Prostate gland (tissue), 2 donors: ENCODE measurements around the gene NMNAT2.

ENCODE experiments used
- POLR2A ChIP-seq: fragments of 450-650 bp; IDR thresholded peaks from one replicate; pipeline ENCODE4 v1.6.1; 2016; ENCODE audit warnings: antibody characterized with exemption, mild to moderate bottlenecking
- POLR2AphosphoS5 ChIP-seq: sonication (generic); formaldehyde crosslinking; IDR thresholded peaks from one replicate; pipeline ENCODE4 v1.6.1; 2017; ENCODE audit warnings: antibody characterized with exemption
- TF ChIP-seq, protein P1 (sequence below), 4 experiments: fragments of 200-600 bp in 2 of 4; fragments of 450-650 bp in 2 of 4; sonication (generic) in 2 of 4; IDR thresholded peaks; 1 replicate in 3 of 4; 2 replicates in 1 of 4; pipeline ENCODE4 v1.5.1; 2016 to 2019; ENCODE audit warnings: antibody characterized with exemption in 4 of 4, mild to moderate bottlenecking in 2 of 4, moderate library complexity in 2 of 4

DNA sequence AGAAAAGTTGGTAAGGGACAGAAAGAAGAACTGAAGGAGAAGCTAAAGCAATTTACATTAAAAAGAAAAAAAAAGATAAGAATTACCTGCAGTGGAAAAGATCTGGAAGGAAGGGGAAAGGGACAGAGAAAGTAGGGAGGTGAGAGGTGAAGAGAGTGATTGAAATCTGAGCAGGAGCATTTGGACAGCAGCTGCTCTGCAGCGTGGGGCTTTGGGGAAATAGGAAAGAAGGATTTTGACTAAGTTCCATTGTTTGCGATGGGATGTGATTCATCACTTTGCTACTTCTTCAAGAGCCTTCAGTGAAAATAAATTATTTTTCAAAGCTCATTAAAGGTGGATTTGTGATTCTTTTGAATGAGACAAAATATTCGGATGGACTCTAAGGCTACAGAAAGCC lies 26.1 kb upstream of the NMNAT2 start:
- TF ChIP-seq, protein P1, sequence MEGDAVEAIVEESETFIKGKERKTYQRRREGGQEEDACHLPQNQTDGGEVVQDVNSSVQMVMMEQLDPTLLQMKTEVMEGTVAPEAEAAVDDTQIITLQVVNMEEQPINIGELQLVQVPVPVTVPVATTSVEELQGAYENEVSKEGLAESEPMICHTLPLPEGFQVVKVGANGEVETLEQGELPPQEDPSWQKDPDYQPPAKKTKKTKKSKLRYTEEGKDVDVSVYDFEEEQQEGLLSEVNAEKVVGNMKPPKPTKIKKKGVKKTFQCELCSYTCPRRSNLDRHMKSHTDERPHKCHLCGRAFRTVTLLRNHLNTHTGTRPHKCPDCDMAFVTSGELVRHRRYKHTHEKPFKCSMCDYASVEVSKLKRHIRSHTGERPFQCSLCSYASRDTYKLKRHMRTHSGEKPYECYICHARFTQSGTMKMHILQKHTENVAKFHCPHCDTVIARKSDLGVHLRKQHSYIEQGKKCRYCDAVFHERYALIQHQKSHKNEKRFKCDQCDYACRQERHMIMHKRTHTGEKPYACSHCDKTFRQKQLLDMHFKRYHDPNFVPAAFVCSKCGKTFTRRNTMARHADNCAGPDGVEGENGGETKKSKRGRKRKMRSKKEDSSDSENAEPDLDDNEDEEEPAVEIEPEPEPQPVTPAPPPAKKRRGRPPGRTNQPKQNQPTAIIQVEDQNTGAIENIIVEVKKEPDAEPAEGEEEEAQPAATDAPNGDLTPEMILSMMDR (IDR thresholded peaks at IDR 0.05): no peak
- no peak for TF ChIP-seq POLR2A
- no peak for TF ChIP-seq POLR2AphosphoS5
